Endothelial cell of coronary artery (primary cell): ENCODE measurements around the gene KBTBD13. TPM values are rescaled to one million over a fixed set of nuclear protein-coding genes. Genes with fewer than 3 reads are reported as not detected.

Experiments used
- total RNA-seq: library from RNA; depleted of rRNA; stranded (reverse); fragments of >200 nt; gene quantifications from 2 replicates; pipeline ENCODE4 v1.2.3, GENCODE V29; 2014

Gene KBTBD13
- total RNA-seq = not detected in 2 replicates

DNA sequence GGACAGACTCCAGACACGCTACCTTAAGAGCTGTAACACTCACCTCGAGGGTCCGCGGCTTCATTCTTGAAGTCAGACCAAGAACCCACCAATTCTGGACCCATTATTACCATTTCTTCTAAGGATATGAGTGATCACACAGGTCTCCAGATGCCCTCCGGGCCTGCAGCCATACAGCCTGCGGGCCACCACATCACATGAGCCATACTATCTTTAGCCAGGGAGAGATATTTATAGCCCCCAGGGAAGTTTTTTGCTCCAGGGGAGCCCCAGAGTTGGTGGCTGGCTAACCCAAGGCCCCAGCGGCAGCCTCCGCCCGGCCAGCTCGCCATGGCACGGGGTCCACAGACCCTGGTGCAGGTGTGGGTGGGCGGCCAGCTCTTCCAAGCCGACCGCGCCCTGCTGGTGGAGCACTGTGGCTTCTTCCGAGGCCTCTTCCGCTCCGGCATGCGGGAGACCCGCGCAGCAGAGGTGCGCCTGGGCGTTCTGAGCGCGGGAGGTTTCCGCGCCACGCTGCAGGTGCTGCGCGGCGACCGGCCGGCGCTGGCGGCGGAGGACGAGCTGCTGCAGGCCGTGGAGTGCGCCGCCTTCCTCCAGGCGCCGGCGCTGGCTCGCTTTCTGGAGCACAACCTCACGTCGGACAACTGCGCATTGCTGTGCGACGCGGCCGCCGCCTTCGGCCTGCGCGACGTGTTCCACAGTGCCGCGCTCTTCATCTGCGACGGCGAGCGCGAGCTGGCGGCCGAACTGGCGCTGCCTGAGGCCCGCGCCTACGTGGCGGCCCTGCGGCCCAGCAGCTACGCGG lies at the start of gene KBTBD13:
Gene KBTBD13 (plus strand): TSS at position 261 of the 805 bp plus-strand sequence. CDS start 70 bp downstream, at position 331.

GRCh38 chr15:65028921-65029735 lies 47.4 kb upstream of the KBTBD13 start, which contains the start of gene MTFMT:
TSS of gene MTFMT (minus strand) at chr15:65029639. CDS start at chr15:65029613, 26 bp downstream.

GRCh38 chr15:65044724-65045481 lies 31.6 kb upstream of the KBTBD13 start, which contains the start of gene SLC51B:
TSS of gene SLC51B (plus strand) at chr15:65045387. CDS start at chr15:65050005, 4,618 bp downstream.

GRCh38 chr15:65067645-65068402 lies 8.7 kb upstream of the KBTBD13 start, which contains the start of gene RASL12:
TSS of gene RASL12 (minus strand) at chr15:65067991. CDS start at chr15:65067835, 156 bp downstream.

DNA sequence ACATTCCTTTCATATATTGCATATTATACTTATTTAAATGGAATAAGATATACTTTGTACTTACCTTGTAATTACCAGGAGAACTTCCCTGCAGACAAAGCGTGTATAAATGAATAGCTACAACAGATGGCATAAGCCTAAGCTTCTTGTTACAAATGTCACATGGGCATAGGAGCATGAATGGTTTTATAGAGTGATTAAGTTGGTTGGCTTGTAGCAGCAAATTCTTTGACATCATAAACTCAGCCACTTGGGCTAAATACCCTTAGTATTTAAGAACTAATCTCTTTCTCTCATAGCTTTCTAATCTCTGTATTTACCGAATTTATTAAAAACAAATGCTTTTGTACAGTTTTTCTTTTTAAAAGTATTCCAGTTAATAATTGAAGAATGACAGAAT lies 38.5 kb downstream of the KBTBD13 start, which contains the start of gene UBAP1L:
Gene UBAP1L (minus strand): TSS at position 115 of the 400 bp plus-strand sequence. CDS start 8,985 bp downstream, outside the sequence.

Other genes starting within 250 kb of the KBTBD13 start
- gene PLEKHO2, start 234.8 kb upstream of the KBTBD13 start, total RNA-seq = 21.7 and 23.5 TPM in 2 replicates
- 1.6 and 2.7 TPM in 2 replicates for gene ANKDD1A, start 164.8 kb upstream of the KBTBD13 start, total RNA-seq
- 46.3 and 47.3 TPM in 2 replicates for gene SPG21, start 86.8 kb upstream of the KBTBD13 start, total RNA-seq
- gene MTFMT, start 47.1 kb upstream of the KBTBD13 start, total RNA-seq = 10.3 and 11.5 TPM in 2 replicates
- not detected in 2 replicates for gene SLC51B, start 31.4 kb upstream of the KBTBD13 start, total RNA-seq
- 0.09 TPM in 1 of 2 replicates, not detected in the other for gene RASL12, start 8.8 kb upstream of the KBTBD13 start, total RNA-seq
- gene UBAP1L, start 38.5 kb downstream of the KBTBD13 start, total RNA-seq = 0.90 and 1.9 TPM in 2 replicates
- gene PDCD7, start 57.1 kb downstream of the KBTBD13 start, total RNA-seq = 10.3 and 12.5 TPM in 2 replicates
- 46.3 and 48.5 TPM in 2 replicates for gene CLPX, start 108.6 kb downstream of the KBTBD13 start, total RNA-seq
- gene CILP, start 134.7 kb downstream of the KBTBD13 start, total RNA-seq = not detected in 2 replicates
- gene PARP16, start 210.1 kb downstream of the KBTBD13 start, total RNA-seq = 1.2 and 2.4 TPM in 2 replicates
- gene RNU5A-1, start 219.3 kb downstream of the KBTBD13 start, total RNA-seq = not detected in 2 replicates
- gene RNU5B-1, start 227.9 kb downstream of the KBTBD13 start, total RNA-seq = not detected in 2 replicates